HG02678 (cell line): Measurements from ENCODE around the gene CSF1.
"Not testable (repeated sequence)": the region's sequence is repeated elsewhere in the genome, so short reads cannot be mapped to it uniquely, and the experiment has no call there.

Experiments
- ATAC-seq: cut with Tn5 transposase; IDR thresholded peaks from one replicate; pipeline ENCODE4 v1.9.1; 2021; ENCODE audit warnings: mild to moderate bottlenecking, moderate library complexity; ENCODE audit not compliant: unreplicated experiment

CSF1 gene

DNA sequence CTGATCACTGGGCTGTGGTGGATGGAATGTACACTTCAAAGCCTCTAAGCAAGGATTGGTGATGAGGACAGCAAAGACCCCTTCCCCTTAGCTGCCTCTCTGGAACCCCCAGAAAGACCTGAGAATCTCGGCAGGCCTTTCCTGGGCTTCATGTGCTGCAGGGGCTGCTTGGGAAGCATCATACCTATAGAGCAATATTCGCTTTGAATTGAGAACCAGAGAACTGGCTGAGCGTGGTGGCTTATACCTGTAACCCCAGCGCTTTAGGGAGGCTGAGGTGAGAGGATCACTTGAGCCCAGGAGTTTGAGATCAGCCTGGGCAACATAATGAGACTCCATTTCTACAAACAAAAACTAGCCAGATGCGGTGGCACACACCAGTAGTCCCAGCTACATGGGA, 22.0 kb downstream of the CSF1 start:
- no peak for ATAC-seq

DNA sequence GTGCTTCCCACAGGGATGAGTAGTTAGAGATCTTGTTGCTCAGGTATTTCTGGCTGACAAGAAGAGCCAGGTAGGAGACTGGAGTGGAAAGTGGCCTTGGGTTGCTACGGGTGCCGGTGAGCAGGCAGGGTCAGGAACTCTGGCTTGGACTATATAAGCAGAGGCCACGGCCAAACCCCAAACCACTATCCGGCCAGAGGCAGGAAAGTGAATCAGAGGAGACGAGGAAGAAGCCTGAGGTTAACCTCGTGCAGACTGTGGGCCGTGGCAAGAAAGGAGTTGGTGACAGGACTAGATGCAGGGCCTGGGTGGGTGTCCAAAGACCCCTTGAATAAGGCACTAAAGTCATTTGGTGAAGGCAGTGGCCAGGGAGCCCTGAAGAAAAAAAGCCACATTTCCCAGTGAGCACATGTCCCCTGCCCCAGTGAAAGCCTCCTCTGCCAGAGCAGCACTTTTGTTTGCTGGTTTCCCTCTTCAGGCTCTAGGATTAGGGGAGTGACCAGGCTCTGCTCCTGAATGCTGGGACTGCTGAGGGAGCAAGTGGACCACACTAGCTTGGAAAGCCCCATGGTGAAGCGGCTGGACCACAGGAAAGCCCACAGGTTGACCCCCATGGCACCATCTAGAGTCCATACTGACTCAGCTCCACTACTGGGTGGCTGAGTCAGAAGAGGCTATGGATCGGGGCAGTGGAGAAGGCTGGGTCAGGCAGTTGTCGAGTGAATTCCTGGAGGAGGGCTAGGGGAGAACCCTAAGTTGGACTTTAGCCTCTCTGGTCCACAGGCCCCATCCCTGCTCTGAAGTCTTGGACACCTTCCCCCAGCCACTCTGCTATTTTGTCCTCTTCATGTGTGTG, 23.4 kb downstream of the CSF1 start:
- no peak for ATAC-seq

DNA sequence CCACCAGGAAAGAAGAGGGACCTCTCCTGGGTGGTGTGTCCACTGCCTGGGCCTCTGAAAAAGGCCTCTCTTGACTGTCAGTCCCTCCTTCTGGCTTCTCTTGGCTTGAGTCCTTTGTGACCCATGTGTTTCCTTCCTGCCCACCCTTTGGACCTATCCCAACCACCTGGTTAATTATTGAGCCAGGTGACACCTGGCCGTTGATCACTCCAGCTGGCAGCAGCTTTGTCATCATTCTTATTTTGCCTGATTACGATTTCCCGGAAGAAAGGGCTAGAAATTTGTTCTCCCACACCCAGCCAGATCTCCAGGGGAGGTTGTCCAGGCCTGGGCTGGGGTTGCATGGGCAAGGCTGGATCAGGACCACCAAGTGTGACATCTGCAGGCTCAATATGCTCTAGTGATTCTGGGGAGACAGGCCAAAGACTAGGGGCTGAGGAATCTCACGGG, 24.8 kb downstream of the CSF1 start:
- ATAC-seq = no peak

DNA sequence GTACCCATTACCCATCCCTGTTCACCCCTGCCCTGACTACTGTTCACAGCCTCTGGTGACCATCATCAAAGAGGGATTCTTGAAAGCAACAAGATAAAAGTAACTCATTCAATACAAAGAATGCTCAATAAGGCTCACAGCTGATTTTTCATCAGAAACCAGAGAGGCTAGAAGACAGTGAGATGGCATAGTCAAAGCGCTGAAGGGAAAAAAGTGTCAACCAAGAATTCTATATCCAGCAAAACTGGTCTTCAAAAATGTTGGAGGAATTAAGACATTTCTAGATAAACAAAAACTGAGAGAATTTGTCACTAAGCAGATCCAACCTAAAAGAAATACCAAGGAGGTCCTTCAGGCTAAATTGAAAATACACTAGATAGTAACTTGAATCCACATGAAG, 27.1 kb downstream of the CSF1 start:
- ATAC-seq = no peak

DNA sequence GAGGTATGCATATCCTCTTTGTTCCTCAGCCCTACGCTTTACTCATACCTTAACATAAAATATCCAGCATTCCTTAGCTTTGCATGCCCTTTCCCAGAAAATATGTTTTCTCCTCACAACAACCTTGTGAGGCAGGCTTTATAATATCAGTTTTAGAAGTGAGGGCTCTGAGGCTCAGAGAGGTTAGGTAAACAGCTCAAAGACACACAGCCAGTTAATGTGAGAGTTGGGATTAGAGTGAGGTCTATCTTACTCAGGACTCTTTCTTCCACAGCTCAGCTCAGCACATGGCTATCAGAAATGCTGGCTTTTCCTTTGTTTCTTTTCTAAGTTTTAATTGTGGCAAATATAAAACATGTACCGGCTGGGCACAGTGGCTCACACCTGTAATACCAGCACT, 27.9 kb downstream of the CSF1 start:
- ATAC-seq = no peak

DNA sequence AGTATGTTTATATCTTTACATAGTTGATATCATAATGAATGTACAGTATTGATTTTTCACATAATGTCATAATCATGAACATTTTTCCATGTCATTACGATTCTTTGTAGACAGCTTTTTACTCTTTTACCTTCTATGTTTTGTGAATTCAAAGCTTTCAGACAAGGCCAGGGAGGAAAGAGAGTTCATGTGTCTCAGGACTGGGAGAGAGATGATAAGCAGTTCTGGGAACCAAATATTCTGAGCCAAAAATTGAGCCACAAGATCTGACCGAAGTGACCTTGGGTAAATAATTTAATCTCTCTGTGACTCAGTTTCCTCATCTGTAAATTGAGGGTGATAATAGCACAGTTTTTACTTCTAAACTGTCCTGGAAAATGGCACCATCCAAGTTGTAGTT, 31.8 kb downstream of the CSF1 start:
- no peak for ATAC-seq

DNA sequence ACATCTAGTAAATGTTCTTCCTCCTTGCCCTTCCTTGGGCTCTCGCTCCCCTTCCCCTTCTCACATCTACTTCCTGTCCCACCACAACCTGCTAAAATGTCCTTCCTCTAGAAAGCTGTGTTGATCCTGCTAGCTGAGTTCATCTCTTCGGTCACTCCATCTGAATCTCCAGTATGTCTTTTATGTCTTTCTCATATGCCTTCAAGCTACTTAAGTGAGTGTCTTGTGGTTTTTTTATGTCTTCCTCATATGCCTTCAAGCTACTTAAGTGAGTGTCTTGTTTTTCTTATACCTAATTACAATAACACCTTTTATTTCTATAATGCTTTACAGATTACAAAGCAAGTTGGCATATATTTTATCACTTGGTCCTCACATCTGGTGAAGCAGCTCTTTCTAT, 33.9 kb downstream of the CSF1 start:
- no peak for ATAC-seq

DNA sequence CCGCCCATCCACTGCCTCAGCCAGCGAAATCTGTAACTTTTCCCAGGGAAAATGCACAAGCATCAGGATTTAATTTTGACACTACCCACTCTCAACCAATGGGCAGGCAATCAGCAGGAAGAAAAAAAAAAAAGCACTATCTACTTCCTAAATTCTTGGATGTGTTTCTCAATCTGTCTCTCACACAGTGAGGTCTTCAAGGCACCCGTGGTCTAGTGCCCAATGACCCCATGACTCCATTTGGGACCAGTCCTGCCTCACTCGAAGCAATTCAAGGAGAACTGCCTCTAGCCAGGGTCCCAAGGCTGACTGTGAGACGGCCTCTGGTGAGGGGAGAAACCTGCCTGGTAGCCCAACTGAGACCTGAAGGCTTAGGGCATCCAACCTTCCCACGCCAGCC, 35.9 kb downstream of the CSF1 start:
- no peak for ATAC-seq

DNA sequence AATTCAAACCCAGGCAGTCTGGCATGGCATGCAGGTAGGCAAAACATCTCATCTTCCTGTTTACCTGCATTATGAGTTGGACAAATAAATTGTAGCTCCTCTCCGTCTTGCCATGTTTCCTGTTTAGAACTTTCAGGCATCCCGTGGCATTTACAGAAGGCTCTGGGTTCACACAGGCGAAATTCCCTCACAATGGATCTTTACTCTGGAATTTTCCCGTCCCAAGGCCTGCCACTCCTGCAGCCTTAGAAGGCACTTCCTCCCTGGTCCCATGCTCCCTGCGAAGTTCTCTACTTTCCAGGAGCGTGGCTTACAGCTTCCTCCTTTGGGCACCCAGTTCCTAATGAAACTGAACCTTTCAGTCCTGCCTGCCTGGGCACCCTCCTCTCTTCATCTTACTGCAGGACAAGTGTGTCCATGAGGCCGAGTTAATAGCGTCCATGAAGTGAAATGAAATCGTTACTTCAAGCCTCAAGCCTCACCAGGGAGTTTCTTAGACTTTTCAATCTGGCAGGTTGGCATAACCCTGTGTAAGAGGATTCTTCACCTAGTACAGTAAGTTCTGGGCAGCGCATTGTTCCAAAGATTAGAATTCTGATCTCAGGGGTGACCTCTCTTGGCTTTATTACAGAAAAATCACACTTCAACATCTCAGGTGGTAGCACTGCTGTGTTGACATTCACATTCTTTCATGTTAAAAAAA, 37.1 kb downstream of the CSF1 start:
- no peak for ATAC-seq

DNA sequence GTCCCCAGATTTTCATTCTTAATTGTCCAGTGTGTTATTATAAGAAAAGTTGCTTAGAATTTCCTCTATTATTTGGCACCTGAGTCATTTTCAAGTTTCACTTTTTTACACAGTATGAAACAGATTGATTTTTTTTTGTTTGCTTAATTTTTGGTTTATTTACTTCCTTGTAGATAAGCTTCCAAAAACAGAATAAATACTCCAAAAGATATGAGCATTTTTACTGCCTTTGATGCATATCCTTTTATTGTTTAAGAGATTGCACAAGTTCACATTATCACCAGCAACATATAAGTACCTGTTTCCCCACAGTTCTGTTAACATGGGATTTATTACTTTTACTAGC, 37.6 kb downstream of the CSF1 start:
- ATAC-seq = no peak

DNA sequence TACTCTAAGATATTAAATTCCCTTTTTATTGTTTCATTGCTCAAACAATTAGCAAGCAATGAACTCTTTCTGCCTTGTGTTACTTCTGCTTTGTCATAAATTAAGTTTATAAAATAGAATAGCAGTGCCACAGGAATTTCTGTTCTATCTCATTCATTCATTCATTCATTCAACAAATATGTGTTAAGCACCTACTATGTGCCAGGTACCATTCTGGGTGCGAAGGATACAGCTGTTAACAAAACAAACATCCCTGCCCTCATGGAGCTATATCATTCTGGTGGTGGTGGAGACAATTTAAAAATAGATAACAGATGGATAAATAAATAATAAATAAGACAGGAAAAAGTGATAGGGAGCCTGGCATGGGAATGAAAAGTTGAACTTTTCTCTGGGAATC, 39.4 kb downstream of the CSF1 start:
- no peak for ATAC-seq

DNA sequence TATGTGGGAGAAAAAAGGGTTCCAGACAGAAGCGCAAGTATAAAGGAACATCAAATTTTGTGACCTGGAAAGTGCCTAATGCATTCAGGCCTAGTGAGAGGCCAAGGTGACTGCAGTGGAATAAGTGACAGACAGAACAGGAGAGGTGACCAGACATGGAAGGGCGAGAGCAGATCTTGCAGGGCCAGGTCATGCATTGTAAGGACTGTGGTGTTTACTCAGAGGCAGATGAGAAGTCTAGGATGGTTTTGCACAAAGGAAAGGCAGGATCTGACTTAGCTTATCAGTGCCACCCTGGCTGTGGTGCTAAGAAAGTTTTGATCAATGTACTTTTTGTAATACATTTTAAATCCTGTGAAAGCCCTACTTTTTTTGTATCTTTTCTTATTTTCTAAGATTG, 39.9 kb downstream of the CSF1 start:
- ATAC-seq = no peak

DNA sequence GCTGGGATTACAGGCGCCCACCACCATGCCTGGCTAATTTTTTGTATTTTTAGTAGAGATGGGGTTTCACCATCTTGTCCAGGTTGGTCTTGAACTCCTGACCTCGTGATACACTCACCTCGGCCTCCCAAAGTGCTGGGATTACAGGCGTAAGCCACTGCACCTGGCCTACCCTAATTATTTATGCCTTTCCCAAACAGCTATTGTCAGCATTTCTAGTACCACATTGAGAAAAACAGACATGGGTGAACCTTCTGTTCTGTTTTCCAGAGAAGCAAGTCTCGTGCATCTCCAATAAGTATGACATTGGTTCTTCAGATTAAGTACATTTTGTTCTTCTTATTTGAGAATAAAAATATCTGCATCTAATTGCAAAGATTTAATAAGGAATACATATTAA, 40.9 kb downstream of the CSF1 start:
- ATAC-seq = not testable (repeated sequence)

DNA sequence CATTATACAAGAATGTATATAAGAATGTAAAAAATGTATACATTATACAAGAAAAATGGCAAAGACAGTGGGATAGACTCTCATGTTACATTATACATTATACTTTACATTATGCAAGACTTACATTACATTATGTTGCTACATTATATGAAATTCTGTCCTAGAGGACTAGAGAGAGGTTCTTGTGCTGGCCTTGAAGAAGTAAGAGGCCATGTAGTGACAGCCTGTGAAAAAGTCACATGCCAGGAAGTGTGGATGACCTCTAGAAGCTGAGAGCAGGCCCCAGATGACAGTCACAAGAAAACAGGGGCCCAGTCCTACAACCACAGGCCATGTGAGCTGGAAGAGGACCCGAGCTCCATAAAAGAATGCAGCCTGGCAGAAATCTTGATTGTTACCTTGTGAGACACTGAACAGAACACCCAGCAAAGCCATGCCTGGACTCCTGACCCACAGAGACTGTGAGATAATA, 43.4 kb downstream of the CSF1 start:
- no peak for ATAC-seq

DNA sequence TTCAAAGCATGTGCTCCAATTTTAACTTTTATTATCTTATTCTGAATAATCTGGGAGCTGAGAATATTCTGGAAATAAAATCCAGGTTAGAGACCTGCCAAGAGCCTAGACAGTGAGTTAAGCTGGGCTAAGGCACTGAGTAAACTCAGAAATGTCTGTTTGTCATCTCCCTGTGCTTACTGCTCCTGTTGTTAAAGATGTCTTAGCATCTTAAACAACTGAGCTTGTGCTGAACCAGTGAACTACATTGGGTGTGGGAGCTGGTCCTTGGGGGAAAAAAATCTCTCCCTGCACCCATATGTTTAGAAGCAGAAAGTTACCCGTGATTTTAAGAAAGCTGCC, 49.0 kb downstream of the CSF1 start:
- no peak for ATAC-seq

DNA sequence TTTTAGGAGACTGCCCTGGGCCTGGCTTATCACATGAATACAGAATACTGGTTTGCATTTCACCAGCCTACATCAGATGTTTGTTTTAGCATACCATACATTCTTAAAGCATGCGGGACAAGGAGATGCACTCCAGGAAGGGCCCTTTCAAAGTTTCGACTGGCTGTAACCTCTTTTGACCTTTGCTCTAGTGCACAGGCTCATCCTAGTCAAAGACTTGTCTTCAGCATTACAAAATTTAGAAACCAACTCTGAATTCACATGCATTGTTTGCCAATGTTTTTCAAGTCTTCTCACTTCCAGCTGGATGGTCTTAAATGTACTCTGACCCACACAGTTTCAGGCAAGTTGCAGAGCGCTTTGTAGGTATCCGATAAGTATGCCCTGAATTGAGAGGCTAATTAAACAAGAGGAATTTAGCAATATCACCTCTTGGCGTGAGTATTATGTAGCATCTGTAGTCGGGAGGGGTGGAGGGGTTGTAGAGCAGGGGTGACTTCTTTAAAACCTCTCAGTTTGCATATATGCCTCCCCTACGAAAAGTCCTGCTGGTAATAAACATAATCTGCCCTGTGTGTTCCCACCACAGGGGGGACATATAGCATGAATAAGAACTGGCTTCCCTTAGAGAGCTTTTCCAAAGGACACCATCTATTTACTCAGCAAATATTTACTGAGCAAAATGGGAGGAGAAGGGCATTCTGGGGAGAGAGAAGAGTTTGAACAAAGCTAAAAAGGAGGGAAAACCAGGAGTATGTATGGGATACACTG, 49.5 kb downstream of the CSF1 start:
- ATAC-seq = no peak

DNA sequence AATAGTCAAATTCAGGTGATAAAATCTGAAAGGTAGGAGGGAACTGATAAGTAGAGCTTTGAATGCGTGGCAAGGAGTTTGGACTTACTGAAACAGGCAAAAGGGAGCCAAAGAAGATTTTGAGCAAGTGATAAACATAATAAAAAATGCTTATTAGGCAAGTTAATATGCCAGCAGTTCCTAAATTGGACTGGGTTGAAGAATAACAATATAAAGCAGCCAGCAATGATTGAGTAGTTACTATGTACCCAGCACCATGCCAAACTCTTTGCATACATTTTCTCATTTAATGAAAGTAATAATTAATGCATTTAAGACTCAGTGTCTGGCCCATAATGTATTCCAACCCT, 50.1 kb downstream of the CSF1 start:
- ATAC-seq = no peak

DNA sequence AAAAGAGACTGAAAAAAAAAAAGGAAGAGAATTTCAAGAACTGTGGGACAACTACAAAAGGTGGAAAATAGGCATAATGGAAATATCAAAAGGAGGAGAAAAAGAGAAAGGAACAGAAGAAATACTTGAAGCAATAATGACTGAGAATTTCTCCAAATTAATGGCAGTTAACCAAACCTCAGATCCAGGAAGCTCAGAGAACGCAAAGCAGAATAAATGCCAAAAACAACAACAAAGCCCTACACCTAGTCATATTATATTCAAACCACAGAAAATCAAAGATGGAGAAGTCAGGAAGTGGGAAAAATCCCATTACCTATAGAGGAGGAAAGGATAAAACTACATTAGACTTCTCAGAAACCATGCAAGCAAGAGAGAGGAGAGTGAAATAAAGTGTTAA, 53.2 kb downstream of the CSF1 start:
- no peak for ATAC-seq

DNA sequence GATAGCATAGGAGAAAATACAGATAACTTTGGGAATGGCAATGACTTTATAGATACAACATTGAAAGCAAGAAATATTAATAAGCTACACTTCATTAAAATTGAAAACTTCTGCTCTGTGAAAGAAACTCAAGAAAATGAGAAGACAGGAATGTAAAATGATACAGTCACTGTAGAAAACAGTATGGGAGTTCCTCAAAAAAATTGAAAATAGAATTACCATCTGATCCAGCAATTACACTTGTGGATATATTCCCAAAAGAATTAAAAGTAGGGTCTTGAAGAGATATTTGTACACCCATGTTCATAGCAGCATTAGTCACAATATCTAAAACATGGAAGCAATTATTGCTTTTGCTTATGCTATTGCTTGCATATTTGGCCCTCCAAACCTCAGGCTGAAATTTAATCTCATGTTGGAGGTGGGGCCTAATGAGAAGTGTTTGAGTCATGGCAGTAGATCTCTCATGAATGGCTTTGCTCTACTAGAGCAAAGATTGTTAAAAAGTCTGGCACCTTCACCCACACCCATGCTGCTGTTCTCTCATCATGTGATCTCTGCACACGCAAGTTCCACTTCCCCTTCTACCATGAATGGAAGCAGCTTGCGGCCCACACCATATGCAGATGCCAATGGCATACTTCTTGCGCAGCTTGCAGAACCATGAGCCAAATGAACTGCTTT, 58.6 kb downstream of the CSF1 start:
- no peak for ATAC-seq

DNA sequence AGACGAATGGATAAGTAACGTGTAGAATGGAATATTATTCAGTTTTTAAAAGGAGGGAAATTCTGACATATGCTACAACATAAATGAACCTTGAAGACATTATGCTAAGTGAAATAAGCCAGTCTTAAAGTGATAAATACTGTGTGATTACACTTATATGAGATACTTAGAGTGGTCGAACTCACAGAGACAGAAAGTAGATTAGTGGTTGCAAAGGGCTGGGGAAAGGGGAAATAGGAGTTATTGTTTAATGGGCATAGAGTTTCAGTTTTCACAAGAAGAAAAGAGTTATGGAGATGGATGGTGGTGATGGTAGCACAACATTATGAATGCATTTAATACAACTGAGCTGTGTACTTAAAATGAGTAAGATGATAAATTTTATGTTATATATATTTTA, 59.3 kb downstream of the CSF1 start:
- ATAC-seq = no peak

DNA sequence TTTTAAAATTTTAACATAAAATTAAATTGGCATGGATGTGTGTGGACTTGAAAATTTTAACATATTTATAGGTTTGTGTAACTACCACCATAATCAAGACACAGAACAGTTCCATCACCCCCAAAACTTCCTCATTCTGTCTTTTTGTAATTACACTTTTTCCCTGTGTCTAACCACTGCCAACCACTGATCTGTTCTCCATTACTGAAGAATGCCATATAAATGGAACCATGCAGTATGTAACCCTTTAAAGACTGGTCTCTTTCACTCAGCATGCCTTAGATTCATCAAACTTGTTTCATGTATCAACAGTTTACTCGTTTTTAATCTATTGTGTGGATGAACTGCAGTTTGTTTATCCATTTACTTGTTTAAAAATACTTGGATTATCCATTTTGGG, 60.9 kb downstream of the CSF1 start:
- no peak for ATAC-seq
